Neural progenitor cell (in vitro differentiated cells): ENCODE results near the gene TLR1.

Source experiments
- EZH2 ChIP-seq: fragments of 200-600 bp; sonication (generic); IDR thresholded peaks from 2 replicates; pipeline ENCODE4 v1.6.1; 2017; ENCODE audit warnings: antibody characterized with exemption, mild to moderate bottlenecking, moderate library complexity
- EZH2phosphoT487 ChIP-seq: fragments of 200-600 bp; sonication (generic); IDR thresholded peaks from 2 replicates; pipeline ENCODE4 v1.6.1; 2017; ENCODE audit warnings: antibody characterized with exemption
- TF ChIP-seq, protein P1 (sequence below): fragments of 200-600 bp; sonication (generic); IDR thresholded peaks from 2 replicates; pipeline ENCODE4 v1.5.1; 2017; ENCODE audit warnings: antibody characterized with exemption, mild to moderate bottlenecking

- TF ChIP-seq, protein P1, sequence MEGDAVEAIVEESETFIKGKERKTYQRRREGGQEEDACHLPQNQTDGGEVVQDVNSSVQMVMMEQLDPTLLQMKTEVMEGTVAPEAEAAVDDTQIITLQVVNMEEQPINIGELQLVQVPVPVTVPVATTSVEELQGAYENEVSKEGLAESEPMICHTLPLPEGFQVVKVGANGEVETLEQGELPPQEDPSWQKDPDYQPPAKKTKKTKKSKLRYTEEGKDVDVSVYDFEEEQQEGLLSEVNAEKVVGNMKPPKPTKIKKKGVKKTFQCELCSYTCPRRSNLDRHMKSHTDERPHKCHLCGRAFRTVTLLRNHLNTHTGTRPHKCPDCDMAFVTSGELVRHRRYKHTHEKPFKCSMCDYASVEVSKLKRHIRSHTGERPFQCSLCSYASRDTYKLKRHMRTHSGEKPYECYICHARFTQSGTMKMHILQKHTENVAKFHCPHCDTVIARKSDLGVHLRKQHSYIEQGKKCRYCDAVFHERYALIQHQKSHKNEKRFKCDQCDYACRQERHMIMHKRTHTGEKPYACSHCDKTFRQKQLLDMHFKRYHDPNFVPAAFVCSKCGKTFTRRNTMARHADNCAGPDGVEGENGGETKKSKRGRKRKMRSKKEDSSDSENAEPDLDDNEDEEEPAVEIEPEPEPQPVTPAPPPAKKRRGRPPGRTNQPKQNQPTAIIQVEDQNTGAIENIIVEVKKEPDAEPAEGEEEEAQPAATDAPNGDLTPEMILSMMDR, result no peak
- TF ChIP-seq EZH2, result no peak
- no peak for TF ChIP-seq EZH2phosphoT487
Measured at GRCh38 chr4:38831653-38832052, 27.1 kb upstream of the TLR1 start.
